Spleen (tissue), 11 donors: Measurements from ENCODE around the gene PLA2G4B. TPM values are rescaled to one million over a fixed set of nuclear protein-coding genes. Genes with fewer than 3 reads are reported as not detected.

Experiments
- DNase-seq: peaks from one replicate; pipeline ENCODE4 v3.0.0-alpha.2; 2020
- H3K27ac ChIP-seq, 8 donors: fragments of 200-600 bp; sonication (generic) in 7 of 8; 1 replicate in 4 of 8; 2 replicates in 4 of 8; pipeline versions ENCODE4 v1.5.0 to v1.8.0; 2016 to 2021; ENCODE audit warnings: inconsistent platforms in 4 of 8, mild to moderate bottlenecking in 4 of 8, moderate library complexity in 1 of 8
- H3K27me3 ChIP-seq, 7 donors: fragments of 200-600 bp; sonication (generic) in 6 of 7; replicated peaks in 1 of 7; 1 replicate in 4 of 7; 2 replicates in 3 of 7; pipeline versions ENCODE4 v1.5.0 to v1.8.0; 2016 to 2021; ENCODE audit warnings: inconsistent platforms in 3 of 7, mild to moderate bottlenecking in 1 of 7
- H3K36me3 ChIP-seq, 6 donors: fragments of 200-600 bp; sonication (generic) in 5 of 6; 1 replicate in 4 of 6; 2 replicates in 2 of 6; pipeline versions ENCODE4 v1.5.0 to v1.8.0; 2016 to 2021; ENCODE audit warnings: inconsistent platforms in 2 of 6
- H3K4me1 ChIP-seq, 6 donors: fragments of 200-600 bp; sonication (generic) in 5 of 6; 1 replicate in 3 of 6; 2 replicates in 3 of 6; pipeline versions ENCODE4 v1.5.0 to v1.8.0; 2016 to 2021; ENCODE audit warnings: inconsistent platforms in 3 of 6
- H3K4me3 ChIP-seq, 8 donors: fragments of 200-600 bp; sonication (generic) in 7 of 8; 1 replicate in 4 of 8; 2 replicates in 4 of 8; pipeline versions ENCODE4 v1.5.0 to v1.8.0; 2016 to 2021; ENCODE audit warnings: inconsistent platforms in 4 of 8, mild to moderate bottlenecking in 4 of 8, moderate library complexity in 2 of 8
- H3K9me3 ChIP-seq, 8 donors: fragments of 200-600 bp; sonication (generic) in 7 of 8; 1 replicate in 4 of 8; 2 replicates in 4 of 8; pipeline versions ENCODE4 v1.5.0 to v1.8.0; 2016 to 2021; ENCODE audit warnings: inconsistent platforms in 4 of 8
- CTCF ChIP-seq, 11 experiments: fragments of 200-600 bp in 7 of 11; fragments of 450-650 bp in 4 of 11; sonication (generic) in 4 of 11; IDR thresholded peaks in 8 of 11; conservative IDR thresholded peaks in 3 of 11; 1 replicate in 7 of 11; 2 replicates in 4 of 11; pipeline versions ENCODE4 v1.4.0 to v1.8.0; 2016 to 2021; ENCODE audit warnings: antibody characterized with exemption in 11 of 11, inconsistent platforms in 4 of 11, mild to moderate bottlenecking in 1 of 11
- POLR2A ChIP-seq, 3 donors: fragments of 450-650 bp; IDR thresholded peaks; one replicate each; pipeline ENCODE4 v1.5.1; 2017; ENCODE audit warnings: antibody characterized with exemption in 3 of 3, mild to moderate bottlenecking in 1 of 3
- POLR2AphosphoS5 ChIP-seq, 3 donors: sonication (generic); formaldehyde crosslinking; IDR thresholded peaks; one replicate each; pipeline ENCODE4 v1.5.1; 2017; ENCODE audit warnings: antibody characterized with exemption in 3 of 3
- WGBS, 5 donors: extraction: QIAGEN DNeasy Blood & Tissue Kit in 3 of 5; methylation state at CpG; one replicate each; pipeline versions ENCODE4 v1.1.5 to v1.1.7; 2013 to 2018; 5-methylcytosine and 5-hydroxymethylcytosine counted together
- intact Hi-C: fragments of 100-400 bp; cut with DNase I; formaldehyde crosslinking; loops from one replicate; pipeline ENCODE4 v1.15.0; 2023; ENCODE audit warnings: low total_unique reads
- polyA plus RNA-seq, 3 donors: library from polyadenylated mRNA; stranded (reverse); fragments of 200-250 nt; gene quantifications; one replicate each; pipeline ENCODE4 v1.2.1, GENCODE V29; 2013
- total RNA-seq, 7 donors: library from RNA; depleted of rRNA in 3 of 7; stranded (reverse); fragments of >200 nt in 3 of 7; fragmentation: NEBNext Ultra II Directional in 4 of 7; extraction: Animal tissue kit (Norgen Biotek cat#: 25700) in 4 of 7; gene quantifications; one replicate each; pipeline versions ENCODE4 v1.1.0 to v1.2.1, GENCODE V29; 2016 to 2021
- donor health status: healthy with polysubstance abuse.
- donor health status: DM: no; HTN: no; CAD: no; lungs with moderate emphysema.
- donor health status: DM: no; HTN: no; CAD: no.
- donor health status: Bipolar disorder and iron deficiency.
- donor health status: healthy.
- donor health status: DM: no; HTN: no; CAD: no.
- donor health status: DM: yes; HTN: yes; CAD: no.

Gene PLA2G4B
- total and polyA plus RNA-seq, 10 donors: 4.0 to 20.8 (median 11.8) TPM

- TF ChIP-seq POLR2AphosphoS5 (IDR thresholded peaks at IDR 0.05) (no peak), POLR2A (IDR thresholded peaks at IDR 0.05) (no peak), CTCF (IDR thresholded peaks at IDR 0.05 in 8 of 11, conservative IDR thresholded peaks at IDR 0.05 in 3 of 11) (no peak)
- Histone ChIP-seq H3K4me1 (peaks cover 10 to 64% (median 39%) of the 10 kb centered on the region in 6 donors), H3K4me3 (no peak overlapping the region), H3K9me3 (no peaks in the 10 kb centered on the region), H3K27me3 (no peaks in the 10 kb centered on the region), H3K27ac (no peak overlapping the region), H3K36me3 (peaks cover 0 to 71% (median 8%) of the 10 kb centered on the region in 6 donors)
- intact Hi-C loops: no loop called here
- no peak for DNase-seq
- WGBS, 5 donors: 44 to 75% (median 53%) methylated on average over 3 of the region's 3 CpGs
These were observed 5.8 kb upstream of the PLA2G4B start for GRCh38 chr15:41832875-41833274.

GRCh38 chr15:41834096-41834495 lies 4.6 kb upstream of the PLA2G4B start:
- no peak overlapping the region for H3K4me3 ChIP-seq
- no peak for TF ChIP-seq POLR2A (IDR thresholded peaks at IDR 0.05)
- no peaks in the 10 kb centered on the region for H3K9me3 ChIP-seq
- peaks cover 3 to 54% (median 30%) of the 10 kb centered on the region in 6 donors for H3K4me1 ChIP-seq
- 69 to 92% (median 79%) methylated on average over 3 of the region's 3 CpGs for WGBS, 5 donors
- H3K36me3 ChIP-seq: peaks cover 0 to 82% (median 12%) of the 10 kb centered on the region in 6 donors
- intact Hi-C loops: no loop called here
- no peak for DNase-seq
- H3K27me3 ChIP-seq: no peaks in the 10 kb centered on the region
- no peak overlapping the region for H3K27ac ChIP-seq

- no peak for TF ChIP-seq POLR2AphosphoS5 (IDR thresholded peaks at IDR 0.05)
- TF ChIP-seq CTCF (IDR thresholded peaks at IDR 0.05 in 8 of 11, conservative IDR thresholded peaks at IDR 0.05 in 3 of 11): no peak
- TF ChIP-seq POLR2A (IDR thresholded peaks at IDR 0.05): no peak
- Histone ChIP-seq H3K27me3 (no peaks in the 10 kb centered on the region), H3K36me3 (peaks cover 0 to 88% (median 12%) of the 10 kb centered on the region in 6 donors), H3K4me1 (peaks cover 0 to 34% (median 17%) of the 10 kb centered on the region in 6 donors), H3K4me3 (no peak overlapping the region), H3K27ac (no peak overlapping the region), H3K9me3 (no peaks in the 10 kb centered on the region)
- intact Hi-C loops: no loop called here
- WGBS, 5 donors: 45 to 61% (median 52%) methylated on average over 6 of the region's 6 CpGs
- DNase-seq: no peak
These were observed 2.6 kb upstream of the PLA2G4B start for GRCh38 chr15:41836073-41836472.

- Histone ChIP-seq H3K4me1 (peaks cover 0 to 26% (median 9%) of the 10 kb centered on the region in 6 donors), H3K27ac (no peak overlapping the region), H3K36me3 (peaks cover 0 to 88% (median 16%) of the 10 kb centered on the region in 6 donors), H3K27me3 (no peaks in the 10 kb centered on the region), H3K9me3 (no peaks in the 10 kb centered on the region), H3K4me3 (no peak overlapping the region)
- intact Hi-C loops: no loop called here
- TF ChIP-seq CTCF (IDR thresholded peaks at IDR 0.05 in 8 of 11, conservative IDR thresholded peaks at IDR 0.05 in 3 of 11): no peak
- no peak for TF ChIP-seq POLR2A (IDR thresholded peaks at IDR 0.05)
- no peak for TF ChIP-seq POLR2AphosphoS5 (IDR thresholded peaks at IDR 0.05)
- DNase-seq: no peak
- WGBS, 5 donors: 93 to 99% (median 93%) methylated on average over 10 to 23 of the region's 23 CpGs
These were observed 1.8 kb upstream of the PLA2G4B start for GRCh38 chr15:41836713-41837454.
